GM18499 (cell line): ENCODE data around the gene KRT7.
"Not testable (repeated sequence)": the region's sequence is repeated elsewhere in the genome, so short reads cannot be mapped to it uniquely, and the experiment has no call there.

Experiments used
- ATAC-seq: cut with Tn5 transposase; IDR thresholded peaks from one replicate; pipeline ENCODE4 v1.9.1; 2021; ENCODE audit warnings: moderate number of reproducible peaks; ENCODE audit not compliant: insufficient read depth, unreplicated experiment

KRT7 gene

DNA sequence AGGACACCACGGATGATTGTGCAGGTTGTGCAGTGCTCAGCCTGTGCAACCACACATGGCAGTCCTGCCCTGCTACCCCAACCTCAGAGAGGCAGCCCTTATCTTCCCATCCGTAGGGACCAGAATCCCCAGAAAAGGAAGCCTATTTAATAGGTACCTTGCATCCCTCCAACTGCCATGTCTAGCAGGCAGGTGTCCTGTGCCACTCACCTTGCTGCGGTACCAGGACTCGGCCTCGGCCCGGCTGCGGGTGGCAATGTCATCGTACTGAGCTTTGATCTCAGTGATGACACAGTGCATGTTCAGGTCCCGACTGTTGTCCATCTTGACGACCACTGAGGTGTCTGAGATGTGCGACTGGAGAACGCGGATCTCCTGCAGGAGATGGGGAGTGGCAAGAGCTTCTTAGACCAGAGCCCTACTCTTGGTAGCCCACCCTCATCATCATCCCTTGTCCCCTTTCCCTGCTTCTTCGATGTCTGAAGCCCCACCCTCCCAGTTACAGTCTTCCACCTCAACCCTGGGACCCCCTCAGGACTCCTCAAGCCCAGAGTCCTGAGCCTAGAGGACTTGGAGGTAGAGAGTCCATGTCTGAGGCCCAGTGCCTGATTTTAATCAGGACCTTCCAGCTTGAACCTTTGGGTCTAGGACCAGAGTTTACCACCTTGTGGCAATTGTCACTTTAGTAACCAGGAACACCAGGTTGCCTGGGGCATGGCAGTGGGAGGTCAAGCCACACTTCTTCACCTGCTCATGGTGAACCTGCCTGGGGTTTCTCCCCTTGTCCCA lies 20.5 kb downstream of the KRT7 start:
- no peak for ATAC-seq

DNA sequence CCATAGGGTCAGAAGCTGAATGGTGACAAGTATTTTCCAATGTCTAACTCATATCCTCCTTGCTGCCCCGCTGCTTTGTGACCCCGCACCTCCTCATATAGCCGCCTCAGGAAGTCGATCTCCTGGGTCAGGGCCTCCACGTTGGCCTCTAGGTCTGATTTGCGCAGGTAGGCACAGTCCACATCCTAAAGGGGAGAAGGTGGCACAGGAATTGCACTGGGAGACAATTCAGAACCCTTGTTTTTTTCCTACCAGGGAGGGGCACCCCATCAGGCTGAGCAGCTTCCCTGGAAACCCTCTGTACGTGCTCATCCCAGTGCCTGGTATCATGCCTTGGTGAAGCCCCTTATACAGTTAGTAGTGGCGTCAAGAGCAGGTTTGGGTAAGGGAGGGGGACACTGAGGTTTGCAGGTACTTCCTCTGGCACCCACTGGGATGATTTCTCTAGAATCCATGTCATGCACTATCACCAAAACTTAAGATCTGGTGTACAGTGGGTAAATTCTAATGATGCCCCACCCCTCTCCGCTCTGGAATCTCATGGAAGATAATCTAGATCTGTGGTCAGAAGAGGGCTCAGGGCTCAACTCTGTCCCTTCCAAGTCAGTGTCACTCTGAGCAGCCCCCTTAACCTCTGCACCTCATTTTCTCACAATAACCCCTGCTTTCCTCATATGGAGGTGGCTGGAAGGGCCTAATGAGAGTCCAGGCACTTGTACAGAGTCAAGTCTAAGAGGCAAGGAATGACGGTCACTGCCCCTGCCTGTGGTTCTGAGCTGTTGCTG lies 21.3 kb downstream of the KRT7 start:
- no peak for ATAC-seq

DNA sequence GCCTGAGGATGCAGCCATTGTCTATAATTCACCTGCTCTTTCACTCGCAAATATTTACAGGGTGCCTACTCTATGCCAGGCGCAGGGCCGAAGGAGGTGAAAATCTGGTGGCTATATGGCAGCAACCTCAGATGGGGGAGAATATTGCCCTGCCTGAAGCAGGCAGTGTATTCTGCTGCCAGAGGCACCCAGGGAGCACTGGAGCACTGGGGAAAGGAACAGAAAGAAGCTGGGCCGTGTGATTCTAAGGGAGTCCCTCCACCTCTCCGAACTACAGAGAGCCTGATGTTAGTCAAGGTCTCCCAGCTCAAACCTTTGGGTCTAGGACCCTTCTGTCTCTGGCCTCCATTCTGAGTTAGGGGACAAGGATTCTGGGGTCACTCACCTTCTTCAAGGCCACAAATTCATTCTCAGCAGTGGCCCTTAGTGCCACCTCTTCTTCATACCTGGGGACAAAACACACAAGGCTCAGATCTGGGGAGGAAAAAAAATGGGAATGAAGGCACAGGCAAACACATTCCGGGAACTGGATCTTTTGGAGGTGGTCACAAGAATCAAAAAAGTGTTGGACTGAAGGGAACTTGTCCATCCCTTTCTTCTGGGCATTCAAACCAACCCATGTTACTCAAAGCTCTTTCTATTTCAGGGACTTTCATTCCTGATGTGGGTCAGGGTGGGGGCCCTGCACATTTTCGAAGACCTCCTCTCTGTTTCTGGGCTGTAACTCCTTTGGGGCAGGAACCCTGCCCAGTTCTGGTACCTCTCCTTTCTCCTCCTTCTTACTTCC lies 22.1 kb downstream of the KRT7 start:
- no peak for ATAC-seq

DNA sequence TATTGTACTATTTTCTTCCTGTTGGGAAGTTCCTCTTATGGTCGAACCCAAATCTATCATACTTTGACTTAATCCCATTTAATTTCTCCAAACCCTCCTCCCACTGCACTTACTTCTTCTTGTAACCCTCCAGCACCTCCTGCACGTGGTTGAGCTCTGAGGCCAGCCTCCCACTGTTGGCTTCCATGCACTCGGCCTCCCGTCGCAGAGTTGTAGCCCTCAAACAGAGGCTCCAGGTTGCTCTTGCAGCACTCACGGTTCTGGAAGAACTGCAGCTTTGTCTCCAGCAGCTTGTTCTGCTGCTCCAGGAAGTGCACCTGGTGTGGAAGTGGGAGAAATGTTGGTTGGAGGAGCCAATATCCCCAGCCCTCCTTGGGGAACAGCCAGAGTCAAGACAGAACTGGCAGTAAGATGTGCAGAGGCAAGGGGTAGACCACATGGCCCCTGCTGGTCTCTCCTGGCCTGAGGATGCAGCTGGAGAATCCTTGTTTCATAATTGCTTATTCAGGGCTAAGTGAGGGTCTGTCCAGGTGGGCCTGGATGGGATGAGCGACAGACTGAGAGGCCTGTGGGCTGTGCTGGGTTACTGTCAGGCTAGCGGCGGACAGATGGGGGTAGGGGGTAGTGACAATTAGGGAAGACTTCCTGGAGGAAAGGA lies 23.0 kb downstream of the KRT7 start:
- ATAC-seq, result no peak

DNA sequence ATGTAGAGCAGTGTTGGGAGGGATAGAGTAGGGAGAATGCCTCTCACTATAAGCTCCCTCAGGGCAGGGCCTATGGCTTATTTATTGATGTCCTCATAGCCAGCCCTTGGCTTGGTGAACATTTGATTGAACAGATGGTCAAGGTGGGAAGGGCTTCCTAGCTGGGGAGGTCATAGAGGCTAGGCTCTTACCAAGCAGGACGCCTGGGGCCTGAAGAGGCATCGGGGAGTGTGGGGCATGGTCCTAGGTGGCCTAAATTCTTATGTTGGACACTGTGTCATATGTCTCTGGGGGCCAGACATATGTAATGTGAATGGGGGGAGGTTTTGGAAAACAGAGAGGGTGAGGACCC lies 23.5 kb downstream of the KRT7 start:
- no peak for ATAC-seq

DNA sequence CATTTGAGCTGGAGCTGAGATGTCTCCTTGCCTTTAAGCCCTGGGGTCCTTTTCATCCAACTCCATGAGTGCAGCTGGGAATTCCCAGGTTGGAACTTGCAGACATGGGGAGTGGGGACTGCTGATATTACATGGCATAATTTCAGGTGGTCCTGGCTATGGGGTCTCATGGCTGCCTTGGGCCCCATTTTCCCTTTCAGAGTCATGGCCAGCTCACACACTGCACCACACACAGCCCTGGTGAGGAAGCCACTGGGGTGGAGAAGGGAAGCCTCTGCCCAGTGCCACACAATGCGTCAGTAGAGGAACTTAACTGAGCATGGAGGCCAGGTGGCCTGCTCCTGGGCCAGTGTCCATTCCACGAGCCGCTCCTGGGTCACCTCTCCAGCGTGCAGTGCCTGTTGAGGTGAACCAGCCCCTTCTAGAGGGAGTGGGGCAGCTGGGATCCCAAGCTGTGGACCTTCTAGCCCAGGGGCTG lies 24.1 kb downstream of the KRT7 start:
- no peak for ATAC-seq

DNA sequence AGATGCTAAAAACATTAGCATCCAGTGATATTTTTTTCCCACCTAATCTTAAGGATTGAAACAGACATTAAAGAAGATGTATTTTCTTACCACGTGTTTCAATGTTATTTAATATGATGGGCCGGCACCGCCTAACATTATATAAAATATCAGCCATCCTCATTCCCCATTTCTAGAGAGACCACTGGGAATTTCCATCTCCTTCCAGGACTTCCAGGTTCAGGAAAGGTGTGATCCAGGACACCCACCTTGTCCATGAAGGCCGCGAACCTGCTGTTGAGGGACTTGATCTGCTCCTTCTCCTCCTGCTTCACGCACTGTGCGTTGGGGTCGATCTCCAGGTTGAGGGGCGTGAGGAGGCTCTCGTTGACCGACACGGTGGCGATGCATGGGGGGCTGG lies 24.9 kb downstream of the KRT7 start:
- ATAC-seq, result not testable (repeated sequence)

DNA sequence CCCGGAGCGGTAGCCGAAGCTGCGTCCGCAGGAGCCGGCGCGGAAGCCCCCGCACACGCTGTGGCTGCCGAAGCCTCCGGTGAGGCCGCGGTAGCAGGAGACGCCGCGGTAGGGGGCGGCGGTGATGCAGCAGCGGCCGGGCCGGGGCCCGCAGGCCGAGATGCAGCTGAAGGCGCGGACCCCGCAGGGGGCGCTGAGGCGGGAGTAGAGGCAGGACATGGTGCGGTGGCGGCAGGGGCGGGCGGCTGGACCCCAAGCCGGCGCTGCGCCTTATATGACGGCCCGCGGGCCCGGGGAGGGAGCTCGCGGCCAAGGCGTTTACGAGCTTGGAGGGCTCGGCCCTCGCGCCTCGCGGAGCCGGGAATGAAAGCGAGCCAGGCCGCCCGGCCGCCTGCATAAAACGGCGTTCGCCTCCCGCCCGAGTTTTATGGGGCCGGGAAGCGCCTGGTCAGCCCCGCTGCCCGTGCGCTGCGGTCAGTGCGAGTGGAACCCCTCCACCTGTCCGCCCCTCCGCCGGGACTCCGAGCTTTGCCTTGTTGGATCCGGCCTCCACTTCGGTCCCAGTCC lies 25.4 kb downstream of the KRT7 start:
- ATAC-seq, result no peak

DNA sequence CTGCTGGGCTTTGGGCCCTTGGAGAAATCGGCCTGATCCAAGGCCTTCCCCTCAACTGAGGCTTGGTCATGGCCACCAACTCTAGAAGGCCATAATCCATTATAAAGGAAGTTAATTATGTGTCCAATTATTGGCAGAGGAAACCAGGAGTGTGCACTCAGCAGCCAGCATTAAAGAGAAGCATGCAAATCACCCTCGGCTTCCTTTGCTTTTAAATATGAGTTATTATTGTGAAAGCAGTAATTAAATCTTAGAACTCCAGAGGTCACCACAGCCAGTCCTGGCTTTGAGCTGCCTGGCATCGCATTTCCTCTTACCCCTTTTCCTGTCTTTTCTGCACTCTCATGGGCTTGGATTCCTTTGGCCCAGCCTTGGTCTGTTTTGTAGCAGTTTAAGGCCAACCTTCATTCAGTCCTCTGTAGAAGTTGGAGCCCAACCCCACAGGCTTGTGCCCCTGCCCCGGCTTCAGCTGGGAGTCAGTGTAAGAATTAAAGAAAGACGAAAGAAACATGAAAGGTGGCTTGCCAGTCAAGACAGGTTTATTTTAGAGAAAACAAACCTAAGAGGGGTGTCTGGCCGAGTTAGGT lies 26.7 kb downstream of the KRT7 start:
- no peak for ATAC-seq

DNA sequence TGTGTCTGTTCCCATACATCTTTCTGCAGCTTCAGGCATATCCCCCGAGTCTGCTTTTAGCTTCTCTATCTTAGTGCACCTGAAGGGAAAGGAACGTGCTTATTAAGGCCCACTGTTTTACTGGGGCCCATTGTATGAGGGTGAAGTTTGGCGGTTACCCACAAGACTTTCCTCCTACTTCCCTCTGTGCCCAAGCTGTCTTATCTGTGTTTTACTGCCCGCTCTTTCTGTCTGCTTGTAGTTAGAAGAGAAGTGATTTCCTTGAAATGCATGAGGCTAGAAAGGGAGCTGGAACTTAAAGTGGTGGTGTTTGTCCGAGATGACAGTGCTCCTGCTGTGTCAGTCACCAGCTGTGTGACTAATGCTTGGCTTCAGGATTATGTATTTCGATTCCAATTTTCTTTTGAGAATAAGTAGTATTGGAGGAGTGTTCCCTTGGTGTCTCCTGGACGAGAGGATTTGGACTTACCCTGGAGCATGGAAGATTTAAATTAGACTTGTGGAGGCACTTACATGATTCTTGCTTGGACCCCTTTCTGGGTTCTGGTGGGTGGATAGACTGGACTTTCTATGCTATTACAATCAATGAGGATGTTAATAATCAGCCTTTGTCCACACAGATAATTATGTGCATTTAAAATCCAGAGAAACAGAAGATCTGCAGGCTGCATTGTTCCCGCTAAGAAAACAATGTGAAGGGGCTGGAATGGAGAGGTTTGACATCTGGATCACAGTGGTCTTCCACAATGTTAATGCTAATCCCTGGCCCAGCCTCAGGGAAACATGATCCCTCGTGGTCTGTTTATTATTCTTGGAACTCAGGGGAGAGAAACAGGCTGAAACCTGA lies 27.5 kb downstream of the KRT7 start:
- no peak for ATAC-seq

DNA sequence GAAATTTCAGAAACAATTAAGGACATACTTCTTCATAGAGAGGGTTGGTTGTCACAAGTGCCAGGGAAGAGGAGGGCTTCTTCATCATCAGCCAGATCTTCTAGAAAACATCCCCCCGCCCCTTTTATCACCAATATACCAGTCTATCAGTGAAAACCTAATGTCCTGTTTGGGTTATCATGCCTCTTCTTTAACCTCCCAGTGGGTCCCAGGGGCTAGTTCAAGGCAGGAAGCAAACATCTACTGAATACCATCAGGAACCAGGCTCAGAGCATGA lies 28.1 kb downstream of the KRT7 start:
- no peak for ATAC-seq

DNA sequence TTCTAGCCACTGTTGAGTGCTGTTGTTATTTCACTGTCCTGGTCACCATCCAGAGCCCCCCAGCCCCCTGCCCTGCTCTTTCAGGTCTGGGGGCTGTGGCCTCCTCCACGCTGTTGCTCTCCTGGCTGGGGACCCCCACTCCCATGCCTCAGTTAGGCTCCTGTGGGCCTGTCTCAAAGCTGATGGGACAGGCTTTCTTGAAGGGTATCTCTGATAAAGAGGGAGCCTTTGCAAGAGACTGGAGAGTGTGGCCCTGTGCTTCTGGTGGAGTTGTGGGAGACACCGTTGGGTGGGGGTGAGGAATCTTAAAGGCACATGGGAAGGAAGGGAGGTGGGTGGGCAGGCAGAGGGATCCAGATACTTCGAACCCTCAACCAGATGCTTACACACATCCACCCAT lies 29.2 kb downstream of the KRT7 start:
- ATAC-seq, result no peak

DNA sequence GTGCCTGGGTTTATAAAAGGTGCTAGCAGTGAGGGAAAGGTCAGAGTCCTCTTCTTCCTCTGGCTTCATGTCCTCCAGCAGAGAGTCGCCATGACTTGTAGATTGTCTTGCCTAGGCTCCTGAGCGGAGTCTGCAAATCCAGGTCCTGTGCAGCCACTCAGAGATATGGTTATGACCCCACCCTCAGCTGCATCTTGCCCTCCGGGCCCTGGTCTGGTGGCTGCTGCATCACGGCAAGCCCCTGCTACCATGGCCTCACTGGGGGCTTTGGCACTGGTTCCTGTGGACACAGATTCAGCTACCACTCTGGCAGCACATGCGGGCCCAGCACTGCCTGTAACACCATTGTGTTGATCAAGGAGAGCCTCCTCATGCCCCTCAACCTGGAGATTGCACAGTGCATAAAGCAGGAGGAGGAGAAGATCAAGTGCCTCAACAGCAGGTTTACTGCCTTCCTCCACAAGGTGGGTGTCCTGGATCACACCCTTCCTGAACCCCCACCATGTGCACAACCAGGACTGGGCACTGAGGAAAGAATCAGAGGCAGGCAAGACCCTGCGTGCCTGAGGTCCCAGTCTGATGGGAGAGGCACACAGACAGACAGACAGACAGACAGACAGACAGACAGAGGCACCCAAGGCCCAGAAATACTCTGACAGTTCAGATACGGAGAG lies 30.9 kb downstream of the KRT7 start:
- ATAC-seq, result no peak

DNA sequence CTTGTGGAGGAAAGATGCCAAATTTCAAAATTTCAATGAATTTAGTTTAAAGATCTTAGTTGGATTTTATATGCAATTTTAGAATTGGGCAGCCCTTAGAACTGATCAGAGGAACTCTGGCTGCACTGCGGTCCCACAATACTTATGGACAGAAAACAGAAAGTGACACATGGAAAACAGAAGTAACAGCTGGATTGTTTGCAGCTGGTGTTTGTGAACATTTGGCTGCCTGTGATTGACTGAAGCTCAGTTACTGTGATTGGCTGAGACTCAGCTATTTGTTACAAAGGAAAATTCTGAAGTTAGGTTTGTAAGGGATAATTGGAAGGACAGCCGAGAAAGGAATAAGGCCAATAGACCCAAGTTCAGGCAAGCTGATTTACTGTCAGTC lies 31.4 kb downstream of the KRT7 start:
- ATAC-seq, result no peak

DNA sequence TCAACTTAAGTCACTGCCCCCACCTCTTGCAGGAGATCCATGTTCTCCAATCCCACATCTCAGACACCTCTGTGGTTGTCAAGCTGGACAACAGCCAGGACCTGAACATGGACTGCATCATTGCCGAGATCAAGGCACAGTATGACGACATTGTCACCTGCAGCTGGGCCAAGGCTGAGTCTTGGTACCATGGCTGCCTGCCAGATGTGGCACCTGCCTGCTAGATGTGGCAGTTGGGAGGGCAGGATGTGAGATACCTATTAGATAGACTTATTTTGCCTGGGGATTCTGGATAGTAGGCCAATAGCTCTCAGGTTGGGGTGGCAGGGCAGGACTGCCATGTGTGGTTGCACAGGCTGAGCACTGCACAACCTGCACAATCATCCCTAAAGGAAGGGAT lies 33.5 kb downstream of the KRT7 start:
- ATAC-seq, result no peak

DNA sequence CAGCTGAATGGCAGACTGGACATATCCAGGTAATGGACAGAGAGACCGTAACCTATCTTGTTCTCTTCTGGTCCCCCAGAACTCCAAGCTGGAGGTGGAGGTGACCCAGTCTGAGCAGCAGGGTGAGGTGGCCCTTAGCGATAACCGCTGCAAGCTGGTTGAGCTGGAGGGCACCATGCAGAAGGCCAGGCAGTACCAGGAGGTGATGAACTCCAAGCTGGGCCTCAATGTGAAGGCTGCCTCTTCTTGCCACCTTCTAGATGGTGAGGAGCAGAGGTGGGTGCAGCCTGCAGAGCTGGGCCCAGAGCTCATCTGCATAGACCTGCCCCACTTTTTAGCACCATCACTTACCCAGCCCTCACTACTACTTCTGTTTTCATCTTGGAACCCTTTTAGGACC lies 34.2 kb downstream of the KRT7 start:
- no peak for ATAC-seq

DNA sequence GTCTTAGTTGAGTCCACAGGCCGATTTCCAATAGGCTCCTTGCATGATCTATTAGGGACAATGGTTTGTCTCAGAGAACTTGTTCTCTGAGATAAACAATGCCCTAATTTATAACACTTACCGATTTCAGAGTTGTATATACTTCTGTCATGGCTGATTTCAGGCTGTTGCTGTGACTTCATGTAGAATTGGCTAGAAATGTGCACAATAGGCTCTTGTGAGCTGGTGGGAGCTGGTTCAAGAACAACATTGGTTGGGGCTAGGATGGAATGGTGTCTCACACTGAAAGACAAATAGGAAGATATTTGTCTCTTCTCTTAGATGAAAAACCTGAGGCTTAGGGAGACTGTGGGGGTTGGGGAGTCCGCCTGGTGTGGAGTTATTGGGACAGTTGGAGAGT lies 34.7 kb downstream of the KRT7 start:
- ATAC-seq, result no peak

DNA sequence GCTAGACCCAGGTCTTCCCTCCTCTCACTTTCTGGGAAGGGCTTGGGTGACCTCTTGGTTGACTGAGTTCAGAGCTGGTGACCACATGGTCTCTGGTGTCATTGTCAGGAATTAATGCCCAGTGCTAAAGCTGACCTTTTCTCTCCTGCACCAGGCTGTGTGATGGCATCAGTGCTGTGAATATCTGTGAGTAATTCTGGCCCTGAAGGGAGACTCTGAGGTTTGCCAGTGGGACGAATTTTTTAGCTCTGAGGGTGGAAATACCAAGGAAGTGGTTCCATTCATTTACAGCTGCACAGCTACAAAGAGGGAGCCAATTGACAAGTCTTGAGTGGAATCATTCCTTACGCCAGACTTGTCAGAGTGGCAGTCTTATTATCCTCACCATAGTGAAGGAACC lies 35.2 kb downstream of the KRT7 start:
- no peak for ATAC-seq
